OCI-M1 (cell line): Measurements from ENCODE around the gene CCDC24.

Experiments used
- DNase-seq: peaks from one replicate; lab custom pipeline; 2025; lab: John Stamatoyannopoulos, UW

The CCDC24 gene

GRCh38 chr1:43991476-43992231 is at the start of gene CCDC24:
Gene CCDC24 (plus strand): TSS chr1:43991599. CDS start chr1:43991879, 280 bp downstream.
- DNase-seq: peak; percentile 83

DNA sequence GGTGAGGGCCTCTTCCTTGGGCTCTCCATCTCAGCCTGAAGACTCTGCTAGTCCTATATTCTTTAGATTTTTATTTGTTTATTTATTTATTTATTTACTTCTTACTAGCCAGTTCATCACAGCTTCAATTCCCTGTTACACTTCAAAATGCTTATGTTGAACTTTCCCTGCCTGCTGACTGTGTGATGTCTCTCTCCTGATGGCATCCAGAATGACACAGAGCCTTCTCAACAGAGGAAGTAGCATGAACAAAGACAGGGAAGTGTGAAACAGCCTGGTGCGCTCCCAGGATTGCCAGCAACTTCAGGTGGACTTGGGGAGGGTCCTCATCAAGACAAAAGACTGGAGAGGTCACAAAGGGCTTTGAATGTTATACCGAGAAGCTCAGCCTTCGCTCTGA is 49.0 kb upstream of the CCDC24 start:
- DNase-seq: no peak

GRCh38 chr1:43944860-43945259 is 46.5 kb upstream of the CCDC24 start:
- DNase-seq: no peak

- DNase-seq: no peak
These were observed 45.6 kb upstream of the CCDC24 start for GRCh38 chr1:43945674-43946235.

DNA sequence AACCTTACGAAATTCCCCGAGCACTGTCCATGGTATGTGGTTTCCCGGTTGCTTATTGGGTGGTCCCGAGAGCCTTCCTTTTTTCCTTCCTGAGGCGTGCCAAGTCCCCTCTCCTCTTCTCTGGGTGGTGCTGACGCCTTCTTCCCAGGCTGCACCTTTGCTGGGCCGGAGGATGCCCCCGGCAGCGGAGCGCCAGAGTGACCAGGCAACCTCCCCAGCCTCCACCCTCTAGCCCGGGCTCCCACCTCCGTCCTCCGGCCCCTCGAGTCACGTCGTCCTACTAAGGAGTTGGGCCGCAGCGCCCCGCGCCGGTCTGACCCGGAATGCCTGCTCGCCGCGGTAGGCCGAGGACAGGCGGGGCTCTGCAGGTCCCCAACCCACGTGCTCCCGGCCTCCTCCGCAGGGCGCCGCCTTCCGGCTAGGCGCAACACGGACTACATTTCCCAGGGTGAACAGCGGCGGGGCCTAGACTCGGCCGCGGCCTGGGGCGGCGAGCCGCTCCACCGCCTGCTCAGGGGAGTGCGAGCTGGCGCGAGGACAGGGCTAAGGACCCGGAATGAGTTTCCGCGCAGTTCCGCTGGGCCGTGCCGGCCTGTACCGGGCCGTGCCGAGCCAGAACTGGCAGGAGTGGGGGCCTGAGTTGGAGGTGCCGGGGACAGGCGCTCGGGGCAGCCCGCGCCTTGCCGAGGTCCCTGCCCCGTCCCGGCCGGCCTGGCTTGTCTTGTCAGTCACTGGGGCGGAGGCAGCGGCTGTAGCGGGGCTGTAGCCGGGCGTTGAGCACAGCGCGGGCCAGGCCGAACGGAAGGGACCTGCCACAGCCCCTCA is 45.0 kb upstream of the CCDC24 start, which contains the start of gene IPO13:
Gene IPO13, plus strand, starts transcription at position 715 of the 825 bp plus-strand sequence. CDS start 651 bp downstream, outside the sequence.
- DNase-seq: peak; percentile 98

DNA sequence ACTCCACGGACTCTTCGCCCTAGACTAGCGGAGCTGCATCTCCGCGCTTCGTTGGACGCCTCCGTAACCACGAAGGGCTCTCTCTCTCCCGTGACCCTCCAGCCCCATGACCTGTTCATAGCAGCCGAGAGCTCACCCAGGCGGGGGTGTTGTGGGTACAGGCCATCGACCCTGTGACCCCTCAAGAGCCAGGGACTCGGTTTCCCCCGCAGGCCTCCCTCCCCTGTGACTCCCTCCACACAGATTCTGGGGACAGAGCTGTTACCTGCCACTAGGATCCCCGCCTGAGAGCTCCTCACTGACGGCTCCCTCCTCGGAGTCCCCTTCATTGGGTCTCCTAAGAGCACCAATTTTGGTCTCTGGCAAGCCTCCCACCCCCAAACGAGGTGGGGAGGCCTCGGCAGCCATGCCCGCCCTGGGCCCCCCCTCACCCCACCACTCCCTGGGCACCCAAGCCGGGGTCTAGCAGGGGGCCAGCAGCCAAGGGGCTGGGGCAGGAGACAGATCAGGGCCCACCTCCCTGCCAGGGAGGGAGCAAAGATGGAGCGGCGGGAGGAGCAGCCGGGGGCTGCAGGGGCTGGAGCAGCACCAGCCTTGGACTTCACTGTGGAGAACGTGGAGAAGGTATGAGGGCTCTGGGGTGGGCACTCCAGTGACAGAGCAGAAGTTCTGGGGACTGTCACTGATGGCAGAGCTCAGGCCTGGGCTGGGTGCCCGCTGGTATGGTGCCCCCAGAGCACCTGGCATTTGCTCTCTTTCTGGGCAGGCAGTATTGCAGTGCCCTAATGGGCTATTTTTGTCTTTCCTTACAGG is 44.1 kb upstream of the CCDC24 start:
- no peak for DNase-seq

DNA sequence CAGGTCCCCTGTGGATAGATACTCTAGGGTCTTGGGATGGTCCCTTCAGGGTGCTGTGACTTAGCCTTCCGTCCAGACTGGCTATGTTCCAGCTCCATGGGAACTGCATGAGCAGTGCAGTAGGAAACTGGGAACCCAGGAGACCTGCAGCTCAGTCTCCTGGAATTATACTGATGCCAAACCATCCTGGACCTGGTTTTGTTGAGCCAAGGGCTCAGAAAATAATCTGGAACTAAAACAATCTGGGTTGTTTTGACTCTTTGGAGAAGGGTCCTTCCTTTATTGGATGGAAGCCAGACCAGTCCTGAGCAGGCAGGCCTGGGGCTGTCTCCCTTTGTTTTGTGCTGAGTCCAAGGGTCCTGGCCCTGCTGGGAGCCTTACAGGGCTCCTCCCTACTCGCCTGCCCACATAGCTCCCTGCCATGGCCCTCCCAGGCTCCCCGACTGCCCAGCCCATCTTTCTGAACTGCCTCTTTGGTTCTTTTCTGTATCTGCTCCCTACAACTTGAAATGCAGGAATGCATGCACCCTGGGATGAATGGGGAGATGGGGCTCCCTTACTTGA is 43.4 kb upstream of the CCDC24 start:
- DNase-seq: no peak

DNA sequence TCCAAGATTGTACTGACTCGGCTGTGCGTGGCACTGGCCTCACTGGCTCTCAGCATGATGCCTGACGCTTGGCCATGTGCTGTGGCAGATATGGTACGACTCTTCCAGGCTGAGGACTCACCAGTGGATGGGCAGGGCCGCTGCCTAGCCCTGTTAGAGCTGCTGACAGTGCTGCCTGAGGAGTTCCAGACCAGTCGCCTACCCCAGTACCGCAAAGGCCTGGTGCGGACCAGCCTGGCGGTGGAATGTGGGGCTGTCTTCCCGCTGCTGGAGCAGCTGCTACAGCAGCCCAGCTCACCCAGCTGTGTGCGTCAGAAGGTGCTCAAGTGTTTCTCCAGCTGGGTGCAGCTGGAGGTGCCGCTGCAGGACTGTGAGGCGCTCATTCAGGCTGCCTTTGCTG is 41.7 kb upstream of the CCDC24 start:
- DNase-seq: no peak

DNA sequence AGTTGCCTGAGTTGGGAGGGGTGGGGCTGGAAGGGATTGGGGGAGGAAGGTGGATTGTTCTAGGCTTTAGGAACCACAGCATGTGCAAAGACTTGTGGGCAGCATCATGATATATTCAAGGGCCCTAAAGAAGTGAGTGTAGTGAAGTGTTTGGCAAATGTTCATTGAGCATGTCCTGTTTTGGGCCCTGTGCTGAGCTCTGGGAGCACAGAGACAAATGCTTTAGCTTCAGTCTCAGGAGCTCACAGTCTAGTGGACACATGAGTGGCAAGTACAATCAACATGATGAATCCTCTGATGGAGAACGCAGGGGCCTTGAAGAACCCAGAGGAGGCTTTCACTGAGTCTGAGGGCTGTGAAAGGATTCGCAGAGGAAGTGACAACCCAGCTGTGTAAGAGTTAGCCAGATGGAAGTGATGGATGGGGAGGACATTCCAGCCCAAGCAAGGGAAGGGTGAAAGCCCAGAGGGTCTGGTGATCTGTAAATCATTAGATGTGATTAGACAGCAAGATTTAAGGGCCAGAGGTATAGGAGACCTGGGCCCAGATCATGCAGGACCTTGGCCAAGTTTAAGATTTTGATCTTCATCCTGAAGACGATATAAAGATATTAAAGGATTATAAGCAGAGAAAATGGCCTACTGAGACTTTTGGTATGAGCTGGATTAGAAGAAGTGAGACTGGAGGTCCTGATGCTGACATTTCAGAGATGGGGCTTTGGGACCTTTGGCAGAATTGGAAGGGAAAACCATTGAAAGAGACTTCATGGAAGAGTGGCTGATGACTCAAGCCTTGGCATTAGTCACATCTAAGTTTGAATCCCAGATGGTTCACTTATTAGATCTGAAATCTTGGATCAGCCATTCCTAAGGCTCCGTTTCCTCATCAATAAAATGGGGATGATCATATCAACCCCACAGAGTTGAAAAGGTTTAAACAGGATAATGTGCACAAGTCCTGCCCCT is 40.1 kb upstream of the CCDC24 start:
- DNase-seq: no peak

DNA sequence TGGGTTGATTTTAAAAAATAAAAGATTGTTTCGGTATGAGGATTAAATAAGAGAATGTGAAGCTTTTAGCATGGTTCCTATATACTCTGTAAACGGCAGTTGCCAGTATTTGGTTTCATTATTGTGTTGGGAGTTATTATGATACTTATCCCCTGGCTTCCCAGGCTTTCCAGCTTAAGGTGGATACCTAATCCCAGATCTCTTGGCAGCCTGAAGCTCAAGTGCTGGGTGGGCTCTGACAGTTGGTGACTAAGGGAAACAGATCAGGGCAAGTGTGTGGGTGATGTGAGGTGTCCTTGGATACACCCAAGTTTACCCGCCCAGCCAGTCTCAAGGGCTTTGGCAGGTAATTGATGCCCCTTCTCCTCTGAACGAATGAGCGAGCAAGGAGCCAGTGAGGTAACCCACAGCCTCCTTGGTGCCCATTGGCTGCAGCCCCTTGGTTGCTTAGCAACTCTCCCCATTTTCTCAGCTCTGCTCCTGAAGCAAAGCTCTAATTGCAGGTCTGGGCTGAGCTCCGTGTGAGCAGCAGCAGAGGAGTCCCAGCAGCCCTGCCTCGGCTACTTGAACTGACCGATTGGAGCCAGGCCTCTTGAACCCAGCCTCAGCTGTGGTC is 38.6 kb upstream of the CCDC24 start:
- DNase-seq: no peak

GRCh38 chr1:43953361-43953760 is 38.0 kb upstream of the CCDC24 start:
- no peak for DNase-seq

- no peak for DNase-seq
These were observed 37.4 kb upstream of the CCDC24 start for GRCh38 chr1:43954036-43954435.

DNA sequence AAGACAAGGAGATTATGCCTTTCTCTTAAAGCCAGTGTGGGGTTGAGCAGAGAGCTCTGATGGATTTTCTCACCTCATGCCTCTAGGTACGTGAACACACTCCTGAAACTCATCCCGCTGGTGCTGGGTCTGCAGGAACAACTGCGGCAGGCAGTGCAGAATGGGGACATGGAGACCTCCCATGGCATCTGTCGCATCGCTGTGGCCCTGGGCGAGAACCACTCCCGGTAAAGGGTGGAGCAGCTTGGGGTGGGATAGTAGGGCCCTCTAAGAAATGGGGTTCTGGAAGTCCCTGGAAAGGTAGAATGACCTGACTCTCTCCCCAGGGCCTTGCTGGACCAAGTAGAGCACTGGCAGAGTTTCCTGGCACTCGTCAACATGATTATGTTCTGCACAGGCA is 35.2 kb upstream of the CCDC24 start:
- DNase-seq: no peak

GRCh38 chr1:43957407-43958040 is 33.9 kb upstream of the CCDC24 start:
- DNase-seq: no peak

GRCh38 chr1:43958351-43959255 is 32.8 kb upstream of the CCDC24 start:
- DNase-seq: no peak

GRCh38 chr1:43960798-43961197 is 30.6 kb upstream of the CCDC24 start:
- no peak for DNase-seq

DNA sequence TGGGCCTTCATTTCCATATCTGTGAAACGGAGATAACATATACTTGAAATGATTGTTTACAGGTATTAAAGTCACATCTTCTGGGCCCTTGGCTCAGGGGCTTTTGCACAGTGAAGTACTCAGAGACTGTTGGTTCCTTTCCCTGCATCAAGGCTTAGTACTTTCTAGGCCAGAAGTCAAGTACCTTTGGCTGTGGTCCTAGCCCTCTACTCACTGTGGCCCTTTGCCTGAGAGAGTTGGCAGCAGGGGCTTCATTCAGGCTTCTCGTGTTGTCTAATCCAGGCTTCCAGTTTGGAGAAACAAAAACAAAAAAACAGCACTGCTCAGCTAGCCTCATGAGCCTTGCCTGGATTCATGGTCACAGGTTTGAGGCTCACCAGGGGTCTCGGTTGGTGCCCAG is 29.7 kb upstream of the CCDC24 start:
- no peak for DNase-seq

DNA sequence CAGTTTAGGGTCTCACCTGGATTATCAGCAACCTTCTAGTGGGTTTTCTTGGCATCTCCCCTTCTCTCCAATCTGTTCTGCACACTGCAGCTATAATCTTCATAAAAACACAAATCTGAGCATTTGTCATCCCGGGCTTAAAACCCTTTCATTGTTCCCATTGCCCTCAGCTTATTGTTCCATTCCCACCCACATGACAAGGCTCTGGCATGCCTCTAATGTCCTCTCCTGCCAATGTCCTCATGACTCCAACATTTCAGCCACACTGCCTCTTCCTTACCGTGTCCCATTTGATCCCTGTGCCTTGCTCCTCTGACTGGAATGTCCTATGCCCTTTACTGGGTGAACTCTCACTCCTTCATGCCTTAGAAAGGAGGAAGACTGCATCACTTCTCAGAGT is 29.1 kb upstream of the CCDC24 start:
- DNase-seq: no peak
